Subcutaneous abdominal adipose tissue (tissue), 5 donors: ENCODE data around the gene SPHK1.
A peak's percentile ranks its signal among the peaks of the same experiment; 100 is the strongest.

ENCODE experiments used
- H3K27ac ChIP-seq: one replicate; pipeline ENCODE4 v1.7.0; 2013; ENCODE audit warnings: low read depth, mild to moderate bottlenecking, inconsistent platforms, low read length, moderate library complexity
- H3K27me3 ChIP-seq, 5 donors: one replicate each; pipeline ENCODE4 v1.7.0; 2013; ENCODE audit warnings: low read length in 5 of 5, inconsistent platforms in 1 of 5; ENCODE audit not compliant: control insufficient read depth in 5 of 5, insufficient read depth in 4 of 5
- H3K36me3 ChIP-seq, 5 donors: one replicate each; pipeline ENCODE4 v1.7.0; 2013; ENCODE audit warnings: low read length in 5 of 5; ENCODE audit not compliant: control insufficient read depth in 5 of 5, insufficient read depth in 5 of 5
- H3K4me1 ChIP-seq, 5 donors: one replicate each; pipeline ENCODE4 v1.7.0; 2013; ENCODE audit warnings: low read length in 5 of 5, mild to moderate bottlenecking in 3 of 5, moderate library complexity in 1 of 5; ENCODE audit not compliant: control insufficient read depth in 5 of 5, insufficient read depth in 5 of 5
- H3K4me3 ChIP-seq, 5 donors: one replicate each; pipeline ENCODE4 v1.7.0; 2013; ENCODE audit warnings: low read length in 5 of 5, low read depth in 1 of 5
- H3K9ac ChIP-seq, 5 donors: one replicate each; pipeline ENCODE4 v1.7.0; 2013; ENCODE audit warnings: low read length in 5 of 5, mild to moderate bottlenecking in 4 of 5, moderate library complexity in 3 of 5
- H3K9me3 ChIP-seq, 5 donors: one replicate each; pipeline ENCODE4 v1.7.0; 2013; ENCODE audit warnings: low read length in 5 of 5; ENCODE audit not compliant: control insufficient read depth in 5 of 5
- donor health status: healthy.
- donor health status: healthy.
- donor health status: healthy.
- donor health status: healthy.
- donor health status: healthy.

SPHK1 gene

DNA sequence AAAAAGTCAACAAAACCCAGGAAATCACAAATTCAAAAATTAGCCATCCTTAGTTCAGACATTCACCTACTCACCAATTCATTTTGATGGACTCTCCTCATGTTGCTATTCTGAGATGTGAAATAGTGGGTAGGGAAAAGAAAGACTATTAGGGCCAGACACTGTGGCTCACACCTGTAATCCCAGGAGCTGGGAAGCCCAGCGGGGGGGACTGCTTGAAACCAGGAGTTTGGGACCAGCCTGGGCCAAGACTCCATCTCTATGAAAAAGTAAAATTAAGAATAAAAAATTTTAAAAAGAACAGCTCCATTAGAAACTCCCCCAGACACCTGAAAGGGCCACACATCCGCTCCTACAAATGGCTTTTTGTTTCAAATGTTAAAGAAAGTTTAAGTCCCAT is 47.1 kb downstream of the SPHK1 start:
- no peak overlapping the region for H3K4me3 ChIP-seq
- no peak overlapping the region for H3K27ac ChIP-seq
- H3K9me3 ChIP-seq: no peaks in the 10 kb centered on the region
- H3K4me1 ChIP-seq: peaks cover 3 to 19% (median 14%) of the 10 kb centered on the region in 5 donors
- no peak overlapping the region for H3K9ac ChIP-seq
- peaks cover 0 to 5% (median 0%) of the 10 kb centered on the region in 5 donors for H3K36me3 ChIP-seq
- no peaks in the 10 kb centered on the region for H3K27me3 ChIP-seq

- Histone ChIP-seq H3K9ac (no peak overlapping the region), H3K4me3 (no peak overlapping the region), H3K4me1 (peaks cover 3 to 15% (median 14%) of the 10 kb centered on the region in 5 donors), H3K36me3 (peaks cover 0 to 5% (median 0%) of the 10 kb centered on the region in 5 donors), H3K9me3 (no peaks in the 10 kb centered on the region), H3K27ac (no peak overlapping the region), H3K27me3 (no peaks in the 10 kb centered on the region)
These were observed 47.6 kb downstream of the SPHK1 start for GRCh38 chr17:76432004-76432403.

- Histone ChIP-seq H3K4me3 (no peak overlapping the region), H3K27me3 (no peaks in the 10 kb centered on the region), H3K9me3 (no peaks in the 10 kb centered on the region), H3K4me1 (peaks cover 0 to 7% (median 6%) of the 10 kb centered on the region in 5 donors), H3K36me3 (peaks cover 0 to 5% (median 0%) of the 10 kb centered on the region in 5 donors), H3K9ac (no peak overlapping the region), H3K27ac (no peak overlapping the region)
These were observed 48.4 kb downstream of the SPHK1 start for GRCh38 chr17:76432712-76433336.

- Histone ChIP-seq H3K4me3 (no peak overlapping the region), H3K4me1 (peaks cover 0 to 2% (median 0%) of the 10 kb centered on the region in 5 donors), H3K9me3 (no peaks in the 10 kb centered on the region), H3K9ac (no peak overlapping the region), H3K27me3 (no peaks in the 10 kb centered on the region), H3K27ac (no peak overlapping the region), H3K36me3 (peaks cover 0 to 5% (median 0%) of the 10 kb centered on the region in 5 donors)
These were observed 49.3 kb downstream of the SPHK1 start for GRCh38 chr17:76433693-76434092.

GRCh38 chr17:76434870-76435269 is 50.5 kb downstream of the SPHK1 start:
- Histone ChIP-seq H3K27ac (no peak overlapping the region), H3K4me1 (peaks cover 0 to 2% (median 0%) of the 10 kb centered on the region in 5 donors), H3K36me3 (peaks cover 0 to 5% (median 0%) of the 10 kb centered on the region in 5 donors)

DNA sequence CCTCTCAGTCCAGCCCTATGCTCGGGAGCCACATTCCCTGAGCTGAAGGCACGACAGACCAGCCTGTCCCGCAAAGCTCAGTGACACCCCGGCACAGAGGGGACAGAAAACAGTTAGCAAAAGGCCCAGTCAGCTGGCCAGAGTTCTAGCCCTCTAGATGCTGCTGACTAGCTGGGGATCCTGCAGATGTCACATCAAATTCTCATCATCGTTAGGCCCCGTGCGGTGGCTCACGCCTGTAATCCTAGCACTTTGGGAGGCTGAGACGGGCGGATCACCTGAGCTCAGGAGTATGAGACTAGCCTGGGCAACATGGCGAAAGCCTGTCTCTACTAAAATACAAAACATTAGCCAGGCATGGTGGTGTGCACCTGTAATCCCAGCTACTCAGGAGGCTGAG is 51.3 kb downstream of the SPHK1 start:
- Histone ChIP-seq H3K4me3 (no peak overlapping the region), H3K27ac (no peak overlapping the region), H3K27me3 (no peaks in the 10 kb centered on the region), H3K36me3 (peaks cover 0 to 5% (median 0%) of the 10 kb centered on the region in 5 donors), H3K4me1 (peaks cover 0 to 2% (median 0%) of the 10 kb centered on the region in 5 donors), H3K9me3 (no peaks in the 10 kb centered on the region), H3K9ac (no peak overlapping the region)

More at GRCh38 chr17:76434870-76435269, 50.5 kb downstream of the SPHK1 start:
- no peaks in the 10 kb centered on the region for H3K9me3 ChIP-seq
- H3K27me3 ChIP-seq: no peaks in the 10 kb centered on the region
- H3K4me3 ChIP-seq: no peak overlapping the region
- peak overlapping the region in 1 of 5 donors; percentile 23 for H3K9ac ChIP-seq
